PC-3 (cell line): ENCODE measurements around the gene RAB29.

Experiments
- CTCF ChIP-seq: fragments of 300-600 bp; sonication (generic); conservative IDR thresholded peaks from 2 replicates; pipeline ENCODE4 v1.5.1; 2017; ENCODE audit warnings: antibody characterized with exemption, low read depth, mild to moderate bottlenecking, low read length
- EZH2 ChIP-seq: fragments of 300-600 bp; sonication (generic); IDR thresholded peaks from one replicate; pipeline ENCODE4 v1.6.1; 2017; ENCODE audit warnings: antibody characterized with exemption, mild to moderate bottlenecking, low read length; ENCODE audit not compliant: unreplicated experiment
- EZH2phosphoT487 ChIP-seq: fragments of 300-600 bp; sonication (generic); IDR thresholded peaks from 2 replicates; pipeline ENCODE4 v1.6.1; 2018; ENCODE audit warnings: mild to moderate bottlenecking, antibody characterized with exemption, low read length, borderline replicate concordance

- TF ChIP-seq CTCF, result no peak
- TF ChIP-seq EZH2phosphoT487, result no peak
- TF ChIP-seq EZH2, result no peak
Measured at GRCh38 chr1:205770618-205771017, 4.7 kb downstream of the RAB29 start.
